Keratinocyte (primary cell): Measurements from ENCODE around the gene MLLT6. TPM values are rescaled to one million over a fixed set of nuclear protein-coding genes. Genes with fewer than 3 reads are reported as not detected.

Source experiments
- DNase-seq: peaks from one replicate; pipeline ENCODE4 v3.0.0-alpha.2; 2011; ENCODE audit warnings: low read depth, missing footprints, low spot score
- FAIRE-seq: peaks from 2 replicates; lab custom pipeline; 2011; peaks lifted over from hg19 to GRCh38; lab: Jason Lieb, UNC
- H2AFZ ChIP-seq: 2 replicates; pipeline ENCODE4 v1.6.0; 2012; ENCODE audit warnings: low read length, control low read depth, inconsistent platforms; ENCODE audit not compliant: control insufficient read depth
- H3K27ac ChIP-seq: 2 replicates; pipeline ENCODE4 v1.5.1; 2011; ENCODE audit warnings: low read length; ENCODE audit not compliant: control insufficient read depth, insufficient read depth
- H3K27me3 ChIP-seq: 3 replicates; pipeline ENCODE4 v1.6.0; 2011; ENCODE audit warnings: low read length; ENCODE audit not compliant: control insufficient read depth, insufficient read depth; ENCODE audit errors: extremely low read depth
- H3K36me3 ChIP-seq, 2 experiments: 2 replicates in 1 of 2; 3 replicates in 1 of 2; pipeline ENCODE4 v1.5.1; 2011; ENCODE audit warnings: low read length in 2 of 2, mild to moderate bottlenecking in 1 of 2; ENCODE audit not compliant: control insufficient read depth in 2 of 2, insufficient read depth in 2 of 2; ENCODE audit errors: extremely low read depth in 1 of 2
- H3K4me1 ChIP-seq: 3 replicates; pipeline ENCODE4 v1.5.1; 2011; ENCODE audit warnings: low read length; ENCODE audit not compliant: control insufficient read depth, insufficient read depth; ENCODE audit errors: extremely low read depth
- H3K4me2 ChIP-seq: 3 replicates; pipeline ENCODE4 v1.6.0; 2011; ENCODE audit warnings: low read depth, low read length; ENCODE audit not compliant: control insufficient read depth, insufficient read depth; ENCODE audit errors: extremely low read depth
- H3K4me3 ChIP-seq, 3 experiments: fragments of 200-600 bp in 1 of 3; sonication (generic) in 1 of 3; 2 replicates in 2 of 3; 3 replicates in 1 of 3; pipeline ENCODE4 v1.5.1; 2011 to 2016; ENCODE audit warnings: low read length in 3 of 3, mild to moderate bottlenecking in 3 of 3, control low read depth in 2 of 3, inconsistent platforms in 1 of 3, low read depth in 1 of 3, mixed read lengths in 1 of 3, mixed run types in 1 of 3, moderate library complexity in 1 of 3; ENCODE audit not compliant: control insufficient read depth in 2 of 3, insufficient read depth in 2 of 3; ENCODE audit errors: extremely low read depth in 1 of 3
- H3K79me2 ChIP-seq: 2 replicates; pipeline ENCODE4 v1.6.0; 2012; ENCODE audit warnings: low read length; ENCODE audit not compliant: control insufficient read depth, insufficient read depth
- H3K9ac ChIP-seq: 3 replicates; pipeline ENCODE4 v1.6.0; 2011; ENCODE audit warnings: low read length; ENCODE audit not compliant: control insufficient read depth, insufficient read depth; ENCODE audit errors: extremely low read depth
- H3K9me1 ChIP-seq: 3 replicates; pipeline ENCODE4 v1.6.0; 2011; ENCODE audit warnings: low read length; ENCODE audit not compliant: control insufficient read depth, insufficient read depth; ENCODE audit errors: extremely low read depth
- H3K9me3 ChIP-seq: 2 replicates; pipeline ENCODE4 v1.5.1; 2012; ENCODE audit warnings: low read depth, low read length; ENCODE audit not compliant: control insufficient read depth
- H4K20me1 ChIP-seq: 3 replicates; pipeline ENCODE4 v1.6.0; 2011; ENCODE audit warnings: low read length; ENCODE audit not compliant: control insufficient read depth, insufficient read depth; ENCODE audit errors: extremely low read depth
- EZH2 ChIP-seq: IDR thresholded peaks from one replicate; pipeline ENCODE4 v1.6.1; 2012; ENCODE audit warnings: inconsistent platforms, mild to moderate bottlenecking, low read length, moderate library complexity
- dilution Hi-C: fragments of 300-500 bp; cut with MboI; formaldehyde crosslinking; loops from one replicate; pipeline ENCODE4 v1.7.0; 2020; ENCODE audit warnings: low sequenced_read_pairs; ENCODE audit not compliant: extremely low pct_ligation_motif_present
- polyA plus RNA-seq, 5 experiments: library from polyadenylated mRNA; depleted of rRNA in 3 of 5; stranded (reverse) in 3 of 5; stranded (forward) in 1 of 5; unstranded in 1 of 5; fragments of >200 nt; gene quantifications; 1 replicate in 1 of 5; 2 replicates in 3 of 5; 3 replicates in 1 of 5; pipeline versions ENCODE4 v1.2.1 to v1.2.3, GENCODE V29; 2011 to 2012; ENCODE audit warnings: missing spikeins in 2 of 5, low read depth in 1 of 5, low replicate concordance in 1 of 5
- TF ChIP-seq, protein P1 (sequence below), 3 experiments: IDR thresholded peaks in 1 of 3; conservative IDR thresholded peaks in 1 of 3; optimal IDR thresholded peaks in 1 of 3; 2 replicates in 2 of 3; 3 replicates in 1 of 3; pipeline versions ENCODE3 to v1.5.1; 2011; ENCODE audit warnings: low read length in 3 of 3, mild to moderate bottlenecking in 3 of 3, moderate library complexity in 2 of 3, control low read depth in 1 of 3, inconsistent platforms in 1 of 3; ENCODE audit not compliant: insufficient read depth in 2 of 3; ENCODE audit errors: extremely low read depth in 1 of 3

Gene MLLT6
- polyA plus RNA-seq, 1 donor (not counting 4 experiments of a cell fraction or from before 2014, with no cell fraction given): 17.4 TPM

DNA sequence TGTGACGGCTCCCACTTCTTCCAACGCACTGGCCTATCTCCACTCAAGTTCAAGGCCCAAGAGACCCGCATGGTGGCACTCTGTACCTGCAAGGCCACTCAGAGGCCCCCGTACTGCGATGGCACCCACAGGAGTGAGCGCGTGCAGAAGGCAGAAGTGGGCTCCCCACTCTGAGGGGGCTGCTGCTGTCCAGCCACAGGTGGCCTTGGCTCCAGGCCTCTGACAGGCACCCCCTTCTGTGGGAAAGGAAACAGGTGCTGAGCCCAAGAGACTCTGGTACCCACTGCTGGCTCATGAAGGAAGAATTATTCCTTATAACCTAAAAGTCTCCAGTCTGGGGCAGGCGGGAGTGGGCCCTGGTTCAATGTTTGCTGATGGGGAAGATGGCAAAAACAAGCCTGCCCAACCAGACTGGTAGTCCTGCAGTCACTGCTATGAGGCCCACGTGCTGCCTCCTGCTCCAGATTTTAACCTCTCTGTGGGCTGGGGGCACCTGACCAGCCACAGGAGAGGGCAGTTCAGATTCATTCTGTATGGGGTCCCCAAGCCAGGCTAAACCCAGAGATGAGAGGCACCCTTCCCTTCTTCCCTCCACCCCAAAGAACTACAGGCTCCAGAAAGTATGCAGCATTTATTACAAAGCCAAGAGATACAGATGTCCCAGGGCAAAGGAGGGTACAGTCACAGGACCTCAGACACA lies 28.4 kb downstream of the MLLT6 start:
- H3K27me3 ChIP-seq: no peaks in the 10 kb centered on the region
- no peak for FAIRE-seq
- H3K79me2 ChIP-seq: peaks cover 13% of the 10 kb centered on the region
- no peaks in the 10 kb centered on the region for H3K9me3 ChIP-seq
- no peak overlapping the region for H3K27ac ChIP-seq
- no peak for TF ChIP-seq EZH2
- TF ChIP-seq, protein P1, sequence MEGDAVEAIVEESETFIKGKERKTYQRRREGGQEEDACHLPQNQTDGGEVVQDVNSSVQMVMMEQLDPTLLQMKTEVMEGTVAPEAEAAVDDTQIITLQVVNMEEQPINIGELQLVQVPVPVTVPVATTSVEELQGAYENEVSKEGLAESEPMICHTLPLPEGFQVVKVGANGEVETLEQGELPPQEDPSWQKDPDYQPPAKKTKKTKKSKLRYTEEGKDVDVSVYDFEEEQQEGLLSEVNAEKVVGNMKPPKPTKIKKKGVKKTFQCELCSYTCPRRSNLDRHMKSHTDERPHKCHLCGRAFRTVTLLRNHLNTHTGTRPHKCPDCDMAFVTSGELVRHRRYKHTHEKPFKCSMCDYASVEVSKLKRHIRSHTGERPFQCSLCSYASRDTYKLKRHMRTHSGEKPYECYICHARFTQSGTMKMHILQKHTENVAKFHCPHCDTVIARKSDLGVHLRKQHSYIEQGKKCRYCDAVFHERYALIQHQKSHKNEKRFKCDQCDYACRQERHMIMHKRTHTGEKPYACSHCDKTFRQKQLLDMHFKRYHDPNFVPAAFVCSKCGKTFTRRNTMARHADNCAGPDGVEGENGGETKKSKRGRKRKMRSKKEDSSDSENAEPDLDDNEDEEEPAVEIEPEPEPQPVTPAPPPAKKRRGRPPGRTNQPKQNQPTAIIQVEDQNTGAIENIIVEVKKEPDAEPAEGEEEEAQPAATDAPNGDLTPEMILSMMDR (optimal IDR thresholded peaks at IDR 0.05 in 1 of 3, IDR thresholded peaks at IDR 0.05 in 1 of 3, conservative IDR thresholded peaks at IDR 0.05 in 1 of 3; ENCODE audit: extremely low read depth in 1 of 3, insufficient read depth in 2 of 3, low read length in 3 of 3): no peak
- no peaks in the 10 kb centered on the region for H3K9me1 ChIP-seq
- peaks cover 14% of the 10 kb centered on the region for H3K4me1 ChIP-seq
- H3K4me3 ChIP-seq: no peak overlapping the region
- no peaks in the 10 kb centered on the region for H4K20me1 ChIP-seq
- dilution Hi-C loops: no loop called here
- H3K9ac ChIP-seq: no peak overlapping the region
- no peak overlapping the region for H2AFZ ChIP-seq
- no peak overlapping the region for H3K4me2 ChIP-seq
- no peak for DNase-seq
- peaks cover 19 to 29% of the 10 kb centered on the region in 2 experiments for H3K36me3 ChIP-seq

DNA sequence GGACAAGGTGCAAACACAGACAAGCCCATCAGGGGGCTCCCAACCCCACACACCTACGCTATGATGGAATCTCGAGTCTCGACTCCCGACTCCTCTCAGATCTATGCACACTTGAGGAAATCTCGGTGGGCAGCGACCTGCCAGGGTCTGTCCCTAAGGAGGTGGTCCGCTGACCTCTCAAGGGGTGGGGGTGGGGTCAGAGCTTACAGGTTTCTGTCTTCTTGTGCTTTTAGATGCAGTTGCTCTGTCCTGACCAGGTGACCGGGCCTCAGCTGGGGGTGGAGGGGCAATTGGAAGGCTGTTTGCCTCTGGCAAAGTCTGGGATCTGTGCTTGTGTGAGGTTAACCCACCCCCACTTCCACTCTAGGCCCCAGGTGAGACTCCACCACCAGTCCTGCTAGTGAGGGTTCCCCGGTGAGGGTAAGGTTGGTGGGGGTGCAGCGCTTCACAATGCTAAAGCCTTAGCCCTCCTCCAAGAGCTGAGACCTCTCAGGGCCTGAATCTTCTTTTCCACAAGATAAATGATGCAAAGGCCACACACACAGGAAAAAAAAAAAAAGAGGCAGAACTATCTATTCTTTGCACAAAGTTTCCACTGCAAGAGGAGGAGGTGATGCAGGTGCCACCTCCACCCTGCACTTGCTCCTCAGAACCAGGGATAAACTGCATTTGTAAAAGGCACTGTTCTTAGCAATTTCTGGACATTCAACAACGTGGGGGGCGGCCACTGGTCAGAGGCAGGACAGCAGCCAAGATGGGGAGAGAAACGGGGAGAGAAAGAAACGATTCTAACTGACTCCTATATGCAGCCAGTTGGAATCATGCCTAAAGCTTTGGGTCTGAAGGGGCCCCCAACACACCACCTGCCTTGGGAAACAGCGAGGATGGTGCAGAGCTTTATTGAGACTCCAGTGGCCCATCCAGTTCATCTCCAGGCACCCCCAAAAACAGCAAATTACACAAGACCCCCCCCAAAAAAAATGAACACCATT lies 29.2 kb downstream of the MLLT6 start:
- H3K27ac ChIP-seq: no peak overlapping the region
- peaks cover 22 to 38% of the 10 kb centered on the region in 2 experiments for H3K36me3 ChIP-seq
- no peak overlapping the region for H3K4me2 ChIP-seq
- no peaks in the 10 kb centered on the region for H3K27me3 ChIP-seq
- no peak overlapping the region for H3K4me3 ChIP-seq
- peaks cover 14% of the 10 kb centered on the region for H3K4me1 ChIP-seq
- no peaks in the 10 kb centered on the region for H3K9me1 ChIP-seq
- H3K9me3 ChIP-seq: no peaks in the 10 kb centered on the region
- H2AFZ ChIP-seq: no peak overlapping the region
- dilution Hi-C loops: no loop called here
- no peak for DNase-seq
- no peak overlapping the region for H3K9ac ChIP-seq
- H4K20me1 ChIP-seq: no peaks in the 10 kb centered on the region
- FAIRE-seq: no peak
- H3K79me2 ChIP-seq: peaks cover 13% of the 10 kb centered on the region
- no peak for TF ChIP-seq EZH2
- TF ChIP-seq, protein P1 (optimal IDR thresholded peaks at IDR 0.05 in 1 of 3, IDR thresholded peaks at IDR 0.05 in 1 of 3, conservative IDR thresholded peaks at IDR 0.05 in 1 of 3; ENCODE audit: extremely low read depth in 1 of 3, insufficient read depth in 2 of 3, low read length in 3 of 3): peak in 2 of 3 experiments; percentile 28 to 32
